Measurements from ENCODE around the gene PDE8A. TPM values are rescaled to one million over a fixed set of nuclear protein-coding genes. Genes with fewer than 3 reads are reported as not detected.

Gene PDE8A
- total RNA-seq, 1 experiment from 2014 or later, result 44.2 TPM

DNA sequence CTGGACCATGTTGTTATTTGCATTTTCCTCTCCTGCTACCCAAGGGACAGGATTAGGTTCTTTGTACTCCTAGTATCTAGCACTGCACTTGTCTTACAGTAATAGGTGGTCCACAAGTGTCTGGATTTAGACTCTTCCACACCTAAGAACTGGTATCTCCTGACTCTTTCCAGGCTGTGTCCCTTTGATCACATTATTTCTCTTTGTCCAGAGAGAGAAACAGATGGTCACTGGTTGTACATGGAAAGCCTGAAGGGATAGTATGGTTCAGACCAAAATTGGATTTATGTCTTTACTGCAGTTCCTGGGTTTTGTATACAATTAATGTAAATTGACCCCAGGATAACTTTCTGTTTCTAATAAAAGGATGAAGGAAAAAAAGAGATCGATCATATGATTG is 64.0 kb downstream of the PDE8A start:
- Histone ChIP-seq H3K4me1 (ENCODE audit: insufficient read depth, low read length) (peaks cover 51% of the 10 kb centered on the region), H3K4me3 (ENCODE audit: low read length) (no peak overlapping the region), H3K79me2 (ENCODE audit: low read length) (peaks cover 84% of the 10 kb centered on the region), H3K36me3 (ENCODE audit: low read depth, low read length) (no peaks in the 10 kb centered on the region; the same call in 1 of the 2 replicates), H3K9me3 (ENCODE audit: low read length) (no peaks in the 10 kb centered on the region), H3K27ac (ENCODE audit: low read length) (peak overlapping the region; percentile 98), H2AFZ (ENCODE audit: low read length) (no peak overlapping the region), H3K27me3 (ENCODE audit: low read length) (no peaks in the 10 kb centered on the region), H3F3A (ENCODE audit: low read length, unreplicated experiment) (peaks cover 12% of the 10 kb centered on the region), H4K20me1 (ENCODE audit: low read length) (no peaks in the 10 kb centered on the region), H3K9me2 (replicated peaks; ENCODE audit: low read length) (no peaks in the 10 kb centered on the region), H3K9ac (ENCODE audit: low read length) (peak overlapping the region; percentile 86), H3K4me2 (ENCODE audit: low read length) (peak overlapping the region; percentile 80; the same call in 1 of the 2 replicates)
- intact Hi-C loops (cut with micrococcal nuclease), result no loop called here
- TF ChIP-seq, protein P1, sequence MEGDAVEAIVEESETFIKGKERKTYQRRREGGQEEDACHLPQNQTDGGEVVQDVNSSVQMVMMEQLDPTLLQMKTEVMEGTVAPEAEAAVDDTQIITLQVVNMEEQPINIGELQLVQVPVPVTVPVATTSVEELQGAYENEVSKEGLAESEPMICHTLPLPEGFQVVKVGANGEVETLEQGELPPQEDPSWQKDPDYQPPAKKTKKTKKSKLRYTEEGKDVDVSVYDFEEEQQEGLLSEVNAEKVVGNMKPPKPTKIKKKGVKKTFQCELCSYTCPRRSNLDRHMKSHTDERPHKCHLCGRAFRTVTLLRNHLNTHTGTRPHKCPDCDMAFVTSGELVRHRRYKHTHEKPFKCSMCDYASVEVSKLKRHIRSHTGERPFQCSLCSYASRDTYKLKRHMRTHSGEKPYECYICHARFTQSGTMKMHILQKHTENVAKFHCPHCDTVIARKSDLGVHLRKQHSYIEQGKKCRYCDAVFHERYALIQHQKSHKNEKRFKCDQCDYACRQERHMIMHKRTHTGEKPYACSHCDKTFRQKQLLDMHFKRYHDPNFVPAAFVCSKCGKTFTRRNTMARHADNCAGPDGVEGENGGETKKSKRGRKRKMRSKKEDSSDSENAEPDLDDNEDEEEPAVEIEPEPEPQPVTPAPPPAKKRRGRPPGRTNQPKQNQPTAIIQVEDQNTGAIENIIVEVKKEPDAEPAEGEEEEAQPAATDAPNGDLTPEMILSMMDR (conservative IDR thresholded peaks at IDR 0.05; ENCODE audit: low read depth, low read length), result no peak
- TF ChIP-seq EZH2 (IDR thresholded peaks at IDR 0.05; ENCODE audit: low read length, unreplicated experiment), result no peak
- TF ChIP-seq EZH2phosphoT487 (IDR thresholded peaks at IDR 0.05; ENCODE audit: borderline replicate concordance, low read length), result no peak
- BruUV-seq (replicated peaks), result no TSS peak
- no peak for DNase-seq
- ChIA-PET CTCF (interaction anchor here (0.8 kb wide), 1 partner anchor 64 kb away, joined by 3 read pairs; no protein-coding TSS in a partner anchor), POLR2A (ENCODE audit: unreplicated experiment) (no interaction called here)
- ATAC-seq, result no peak

GRCh38 chr15:85047271-85047948 is 65.8 kb downstream of the PDE8A start:
- Histone ChIP-seq H3K4me3 (ENCODE audit: low read length) (peak overlapping the region; percentile 51), H3K27me3 (ENCODE audit: low read length) (no peaks in the 10 kb centered on the region), H3F3A (ENCODE audit: low read length, unreplicated experiment) (peaks cover 12% of the 10 kb centered on the region), H2AFZ (ENCODE audit: low read length) (no peak overlapping the region), H3K9ac (ENCODE audit: low read length) (peak overlapping the region; percentile 86), H4K20me1 (ENCODE audit: low read length) (no peaks in the 10 kb centered on the region), H3K4me1 (ENCODE audit: insufficient read depth, low read length) (peaks cover 51% of the 10 kb centered on the region), H3K4me2 (ENCODE audit: low read length) (peak overlapping the region; percentile 80), H3K9me2 (replicated peaks; ENCODE audit: low read length) (no peaks in the 10 kb centered on the region), H3K79me2 (ENCODE audit: low read length) (peaks cover 80% of the 10 kb centered on the region), H3K9me3 (ENCODE audit: low read length) (no peaks in the 10 kb centered on the region), H3K27ac (ENCODE audit: low read length) (peak overlapping the region; percentile 98), H3K36me3 (ENCODE audit: low read depth, low read length) (no peaks in the 10 kb centered on the region)
- ChIA-PET POLR2A (ENCODE audit: unreplicated experiment) (interaction anchor here (0.6 to 0.7 kb wide), 2 partner anchors 107 to 245 kb away, joined by 3 to 5 read pairs; no protein-coding TSS in a partner anchor), CTCF (interaction anchor here (0.6 to 1.2 kb wide), 3 partner anchors 39 to 121 kb away, joined by 3 to 4 read pairs (median 3); no protein-coding TSS in a partner anchor)
- ATAC-seq (peak; percentile 89), DNase-seq (peak; percentile 90)
- intact Hi-C loops (cut with micrococcal nuclease), result no loop called here
- no TSS peak for BruUV-seq (replicated peaks)
- TF ChIP-seq, protein P1 (conservative IDR thresholded peaks at IDR 0.05; ENCODE audit: low read depth, low read length), result no peak
- TF ChIP-seq EZH2 (IDR thresholded peaks at IDR 0.05; ENCODE audit: low read length, unreplicated experiment) (no peak), EZH2phosphoT487 (IDR thresholded peaks at IDR 0.05; ENCODE audit: borderline replicate concordance, low read length) (no peak)

GRCh38 chr15:85048430-85048829 is 66.8 kb downstream of the PDE8A start:
- no TSS peak for BruUV-seq (replicated peaks)
- peak overlapping the region; percentile 98 for H3K27ac ChIP-seq (ENCODE audit: low read length)
- DNase-seq (peak; percentile 18), ATAC-seq (no peak)
- intact Hi-C loops (cut with micrococcal nuclease), result no loop called here
- no peaks in the 10 kb centered on the region for H4K20me1 ChIP-seq (ENCODE audit: low read length)
- peaks cover 51% of the 10 kb centered on the region for H3K4me1 ChIP-seq (ENCODE audit: insufficient read depth, low read length)
- peak overlapping the region; percentile 80 for H3K4me2 ChIP-seq (ENCODE audit: low read length)
- POLR2A ChIA-PET (ENCODE audit: unreplicated experiment), result no interaction called here
- TF ChIP-seq EZH2 (IDR thresholded peaks at IDR 0.05; ENCODE audit: low read length, unreplicated experiment) (no peak), EZH2phosphoT487 (IDR thresholded peaks at IDR 0.05; ENCODE audit: borderline replicate concordance, low read length) (no peak)
- TF ChIP-seq, protein P1 (conservative IDR thresholded peaks at IDR 0.05; ENCODE audit: low read depth, low read length), result no peak
- H3K4me3 ChIP-seq (ENCODE audit: low read length), result peak overlapping the region; percentile 51
- H3K9me3 ChIP-seq (ENCODE audit: low read length), result no peaks in the 10 kb centered on the region
- H3K27me3 ChIP-seq (ENCODE audit: low read length), result no peaks in the 10 kb centered on the region
- CTCF ChIA-PET, result no interaction called here
- H3K9me2 ChIP-seq (replicated peaks; ENCODE audit: low read length), result no peaks in the 10 kb centered on the region
- no peaks in the 10 kb centered on the region for H3K36me3 ChIP-seq (ENCODE audit: low read depth, low read length)
- H2AFZ ChIP-seq (ENCODE audit: low read length), result no peak overlapping the region
- H3K9ac ChIP-seq (ENCODE audit: low read length), result peak overlapping the region; percentile 86
- H3F3A ChIP-seq (ENCODE audit: low read length, unreplicated experiment), result peaks cover 12% of the 10 kb centered on the region
- H3K79me2 ChIP-seq (ENCODE audit: low read length), result peaks cover 70% of the 10 kb centered on the region

Data from PC-3 (cell line).